Stimulated activated CD4-positive, alpha-beta T cell treated with anti-CD3 and anti-CD28 coated beads, Interleukin-1b, Interleukin-23, amount 100 ng/mL, for 4 hours (primary cell): ENCODE data around the gene SNX13.
"Not testable (repeated sequence)": the region's sequence is repeated elsewhere in the genome, so short reads cannot be mapped to it uniquely, and the experiment has no call there.

Experiments
- DNase-seq, 2 donors: peaks; one replicate each; pipeline ENCODE4 v3.0.0-alpha.2; 2020; ENCODE audit warnings: low read depth in 2 of 2

Gene SNX13

DNA sequence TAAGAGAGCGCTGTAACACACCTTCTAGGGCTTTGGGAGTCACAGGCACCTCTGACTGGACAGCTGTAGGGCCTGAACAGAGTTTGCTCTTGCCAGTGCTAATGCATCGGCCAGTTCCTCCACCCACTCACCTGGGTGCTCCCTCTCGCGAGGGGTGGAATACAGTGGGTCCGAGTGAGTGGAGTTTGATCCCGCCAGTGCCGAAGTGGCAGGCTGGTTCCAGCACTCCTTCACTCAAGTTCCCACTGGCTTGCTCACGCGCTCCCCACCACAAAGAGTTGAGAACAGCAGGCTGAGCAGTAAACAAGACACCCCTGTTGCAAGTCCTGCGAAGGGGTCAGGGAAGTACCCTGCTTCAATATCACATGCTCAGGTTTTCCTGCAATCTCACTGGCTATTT is 91.8 kb downstream of the SNX13 start:
- DNase-seq, result no peak

DNA sequence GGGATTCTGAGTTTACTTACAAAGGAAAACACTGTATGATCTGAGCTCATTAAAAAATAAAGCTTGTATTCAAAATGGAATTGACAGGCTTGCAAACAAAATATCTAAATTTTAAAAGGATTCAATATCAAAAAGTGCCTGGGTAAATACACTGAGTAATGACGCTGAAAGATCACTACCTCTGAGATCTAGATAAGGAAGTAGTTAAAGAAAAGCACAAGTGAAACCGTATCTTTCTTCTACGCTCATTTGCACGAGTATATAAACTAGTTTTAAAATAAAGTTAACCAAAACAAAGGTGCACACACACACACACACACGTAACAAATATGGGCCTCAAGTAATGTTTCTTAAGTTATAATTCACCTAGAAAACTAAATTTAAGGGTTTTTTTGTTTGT is 93.4 kb downstream of the SNX13 start:
- no peak for DNase-seq

DNA sequence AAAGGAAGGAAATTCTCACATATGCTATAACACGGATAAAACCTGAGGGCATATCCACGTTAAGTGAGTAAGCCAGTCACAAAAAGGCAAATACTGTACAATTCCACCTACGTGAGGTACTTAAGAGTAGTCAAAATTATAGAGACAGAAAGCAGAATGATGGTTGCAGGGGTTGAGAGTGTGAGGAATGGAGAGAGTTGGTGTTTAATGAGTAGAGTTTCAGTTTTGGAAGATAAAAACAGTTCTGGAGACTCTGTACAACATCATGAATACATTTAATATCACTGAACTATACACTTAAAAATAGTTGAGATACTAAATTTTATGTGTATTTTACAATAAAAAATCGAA is 95.1 kb downstream of the SNX13 start:
- no peak for DNase-seq

- no peak for DNase-seq
These were observed 95.6 kb downstream of the SNX13 start for GRCh38 chr7:17844514-17845196.

- DNase-seq, result no peak
These were observed 96.3 kb downstream of the SNX13 start for GRCh38 chr7:17844022-17844421.

DNA sequence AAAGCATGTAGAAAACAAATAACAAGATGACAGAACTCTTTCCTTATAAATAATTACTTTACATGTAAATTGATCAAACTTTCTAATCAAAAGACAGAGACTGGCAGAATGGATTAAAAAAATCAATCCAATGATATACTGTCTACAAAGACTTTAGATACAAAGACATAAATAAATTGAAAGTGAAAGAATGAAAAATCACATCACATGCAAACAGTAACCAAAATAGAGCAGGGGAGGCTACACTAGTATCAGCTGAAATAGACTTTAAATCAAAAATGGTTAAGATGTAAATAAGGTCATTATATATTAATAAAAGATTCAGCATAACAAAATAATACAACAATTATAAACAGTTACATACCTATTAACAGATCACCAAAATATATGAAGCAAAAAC is 97.3 kb downstream of the SNX13 start:
- no peak for DNase-seq

- no peak for DNase-seq
These were observed 107.4 kb downstream of the SNX13 start for GRCh38 chr7:17832820-17833355.

DNA sequence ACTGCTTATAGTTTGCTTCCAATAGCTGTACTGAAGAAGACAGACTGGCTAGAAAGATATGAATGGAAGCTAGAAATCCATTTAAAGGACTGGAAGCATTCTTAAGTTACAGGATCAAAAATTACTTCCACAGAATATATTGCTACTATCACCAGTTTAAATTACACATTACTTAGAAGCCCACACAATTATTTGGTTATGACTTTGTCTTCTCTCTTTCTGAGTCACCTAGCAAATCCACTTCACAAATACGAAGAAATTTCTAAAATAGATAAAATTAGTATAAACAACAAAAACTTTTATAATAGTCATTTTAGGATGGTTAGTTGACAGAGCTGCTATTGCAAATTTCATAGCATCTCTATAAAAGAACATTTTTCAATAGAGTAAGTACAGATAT is 108.1 kb downstream of the SNX13 start:
- DNase-seq, result no peak

GRCh38 chr7:17830206-17830605 is 110.1 kb downstream of the SNX13 start:
- DNase-seq, result no peak

- no peak for DNase-seq
These were observed 111.3 kb downstream of the SNX13 start for GRCh38 chr7:17829001-17829400.

- no peak for DNase-seq
These were observed 117.6 kb downstream of the SNX13 start for GRCh38 chr7:17822547-17823173.

GRCh38 chr7:17816903-17817302 is 123.4 kb downstream of the SNX13 start:
- no peak for DNase-seq

DNA sequence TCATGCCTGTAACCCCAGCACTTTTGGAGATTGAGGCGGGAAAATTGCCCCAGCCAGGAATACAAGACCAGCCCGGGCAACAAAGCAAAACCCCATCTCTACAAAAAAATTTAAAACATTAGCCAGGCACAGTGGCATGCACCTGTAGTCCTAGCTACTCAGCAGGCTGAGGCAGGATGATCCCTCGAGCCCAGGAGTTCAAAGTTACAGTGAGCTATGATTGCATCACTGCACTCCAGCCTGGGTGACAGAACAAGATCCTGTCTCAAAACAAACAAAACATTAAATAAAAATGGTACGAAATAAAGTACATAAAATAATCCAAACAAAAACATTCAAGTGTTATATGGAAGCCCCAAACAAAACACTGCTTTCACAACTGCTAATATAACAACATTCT is 125.0 kb downstream of the SNX13 start:
- no peak for DNase-seq

- DNase-seq, result no peak
These were observed 126.2 kb downstream of the SNX13 start for GRCh38 chr7:17814058-17814457.

- not testable (repeated sequence) for DNase-seq
These were observed 131.1 kb downstream of the SNX13 start for GRCh38 chr7:17809215-17809614.

- DNase-seq, result no peak
These were observed 133.1 kb downstream of the SNX13 start for GRCh38 chr7:17807242-17807641.

GRCh38 chr7:17806631-17807030 is 133.7 kb downstream of the SNX13 start:
- no peak for DNase-seq

GRCh38 chr7:17802056-17802455 is 138.2 kb downstream of the SNX13 start:
- no peak for DNase-seq

DNA sequence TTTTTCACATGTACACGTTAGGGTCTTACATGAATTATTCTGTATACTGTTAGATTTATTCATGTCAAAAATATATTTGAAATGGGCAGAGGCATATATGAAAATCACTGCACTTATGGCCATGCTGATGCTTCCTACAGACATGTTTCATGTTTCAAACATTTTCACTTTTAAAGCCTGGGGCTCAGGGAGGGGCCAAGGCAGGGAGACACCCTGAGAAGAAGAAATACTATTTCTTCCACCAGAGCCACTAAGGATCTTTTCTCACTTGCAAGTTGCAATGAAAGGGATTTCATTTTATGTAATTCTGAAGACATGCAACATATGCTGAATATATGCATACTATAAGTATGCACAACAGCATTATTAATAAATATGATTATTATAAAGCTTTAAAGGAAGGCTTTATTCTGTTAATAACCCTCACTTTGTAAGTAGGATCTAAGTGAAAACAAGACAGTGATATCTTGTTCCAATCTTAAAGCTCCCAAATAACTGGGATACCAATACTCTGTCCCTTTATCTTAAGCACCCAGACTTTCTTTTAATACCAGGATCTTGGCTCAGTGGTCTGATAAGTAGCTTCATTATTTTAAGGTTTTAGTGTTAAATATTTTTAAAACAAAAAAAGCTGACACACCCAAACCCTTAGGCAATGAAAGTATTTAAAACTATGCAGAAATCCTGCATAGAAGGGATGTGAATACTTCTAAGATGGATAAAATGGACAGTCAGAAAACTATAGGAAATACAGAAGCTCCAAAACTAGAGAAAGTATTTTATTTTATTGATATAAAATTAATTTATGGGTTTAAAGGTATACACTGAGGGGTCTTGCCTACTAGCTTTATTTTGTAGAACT is 148.0 kb downstream of the SNX13 start:
- no peak for DNase-seq

DNA sequence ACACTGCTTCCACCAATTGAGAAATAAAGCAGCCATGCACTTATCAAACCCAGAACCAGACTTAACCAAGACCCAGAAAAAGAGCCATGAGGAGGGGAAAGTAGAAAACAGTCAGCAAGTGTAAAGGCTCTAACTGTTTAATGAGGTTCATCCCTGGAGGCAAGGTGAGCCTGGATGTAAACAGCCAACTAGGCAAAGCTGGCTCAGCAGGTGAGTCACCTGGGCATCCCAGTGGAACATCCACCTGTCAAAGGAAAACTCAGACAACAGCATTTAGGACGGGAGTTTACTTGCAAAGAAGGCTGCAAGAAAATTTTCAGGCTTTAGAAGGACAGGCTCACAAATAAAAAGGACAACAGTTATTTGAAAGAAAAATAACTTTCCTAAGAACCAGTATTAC is 153.0 kb downstream of the SNX13 start:
- DNase-seq, result no peak

- no peak for DNase-seq
These were observed 153.9 kb downstream of the SNX13 start for GRCh38 chr7:17786314-17786852.

GRCh38 chr7:17782216-17782549 is 158.1 kb downstream of the SNX13 start:
- no peak for DNase-seq
